ENCODE results near the gene CLSTN2.

CLSTN2 gene

GRCh38 chr3:140545197-140545596 lies 610.2 kb downstream of the CLSTN2 start:
- no peak for DNase-seq (ENCODE audit: low read depth in 2 of 2)

GRCh38 chr3:140545756-140546155 lies 610.8 kb downstream of the CLSTN2 start:
- DNase-seq (ENCODE audit: low read depth in 2 of 2), result no peak

- no peak for DNase-seq (ENCODE audit: low read depth in 2 of 2)
Observed at GRCh38 chr3:140546649-140547048, 611.7 kb downstream of the CLSTN2 start.

GRCh38 chr3:140552403-140552802 lies 617.4 kb downstream of the CLSTN2 start:
- DNase-seq (ENCODE audit: low read depth in 2 of 2), result no peak

GRCh38 chr3:140552898-140553297 lies 617.9 kb downstream of the CLSTN2 start:
- DNase-seq (ENCODE audit: low read depth in 2 of 2), result no peak

GRCh38 chr3:140553591-140553990 lies 618.6 kb downstream of the CLSTN2 start:
- DNase-seq (ENCODE audit: low read depth in 2 of 2), result no peak

- no peak for DNase-seq (ENCODE audit: low read depth in 2 of 2)
Observed at GRCh38 chr3:140555666-140556065, 620.7 kb downstream of the CLSTN2 start.

GRCh38 chr3:140557476-140557875 lies 622.5 kb downstream of the CLSTN2 start:
- DNase-seq (ENCODE audit: low read depth in 2 of 2), result no peak

GRCh38 chr3:140559546-140559945 lies 624.6 kb downstream of the CLSTN2 start:
- no peak for DNase-seq (ENCODE audit: low read depth in 2 of 2)

- DNase-seq (ENCODE audit: low read depth in 2 of 2), result no peak
Observed at GRCh38 chr3:140563206-140563760, 628.3 kb downstream of the CLSTN2 start.

GRCh38 chr3:140568131-140568530 lies 633.1 kb downstream of the CLSTN2 start:
- no peak for DNase-seq (ENCODE audit: low read depth in 2 of 2)

- DNase-seq (ENCODE audit: low read depth in 2 of 2), result no peak
Observed at GRCh38 chr3:140568842-140569520, 634.0 kb downstream of the CLSTN2 start.

GRCh38 chr3:140570602-140571001 lies 635.6 kb downstream of the CLSTN2 start:
- no peak for DNase-seq (ENCODE audit: low read depth in 2 of 2)

GRCh38 chr3:140571836-140572235 lies 636.9 kb downstream of the CLSTN2 start:
- no peak for DNase-seq (ENCODE audit: low read depth in 2 of 2)

- no peak for DNase-seq (ENCODE audit: low read depth in 2 of 2)
Observed at GRCh38 chr3:140572334-140572733, 637.3 kb downstream of the CLSTN2 start.

GRCh38 chr3:140573011-140573410 lies 638.0 kb downstream of the CLSTN2 start:
- no peak for DNase-seq (ENCODE audit: low read depth in 2 of 2)

- DNase-seq (ENCODE audit: low read depth in 2 of 2), result no peak
Observed at GRCh38 chr3:140574375-140574774, 639.4 kb downstream of the CLSTN2 start.

- DNase-seq (ENCODE audit: low read depth in 2 of 2), result no peak
Observed at GRCh38 chr3:140576449-140576848, 641.5 kb downstream of the CLSTN2 start.

- no peak for DNase-seq (ENCODE audit: low read depth in 2 of 2)
Observed at GRCh38 chr3:140577911-140578310, 642.9 kb downstream of the CLSTN2 start.

- no peak for DNase-seq (ENCODE audit: low read depth in 2 of 2)
Observed at GRCh38 chr3:140579260-140579659, 644.3 kb downstream of the CLSTN2 start.

- no peak for DNase-seq (ENCODE audit: low read depth in 2 of 2)
Observed at GRCh38 chr3:140580746-140581145, 645.8 kb downstream of the CLSTN2 start.

- no peak for DNase-seq (ENCODE audit: low read depth in 2 of 2)
Observed at GRCh38 chr3:140584549-140584948, 649.6 kb downstream of the CLSTN2 start.

- no peak for DNase-seq (ENCODE audit: low read depth in 2 of 2)
Observed at GRCh38 chr3:140585828-140586227, 650.8 kb downstream of the CLSTN2 start.

- no peak for DNase-seq (ENCODE audit: low read depth in 2 of 2)
Observed at GRCh38 chr3:140586311-140586710, 651.3 kb downstream of the CLSTN2 start.

Measured in stimulated activated CD4-positive, alpha-beta T cell treated with anti-CD3 and anti-CD28 coated beads, Interleukin-12 subunit alpha, Interleukin-12 subunit beta, amount 100 ng/mL, for 24 hours (primary cell).